ENCODE measurements around the gene HOXA13. TPM values are rescaled to one million over a fixed set of nuclear protein-coding genes. Genes with fewer than 3 reads are reported as not detected.

The HOXA13 gene
- total RNA-seq, 1 experiment from 2014 or later = 12.1 TPM

DNA sequence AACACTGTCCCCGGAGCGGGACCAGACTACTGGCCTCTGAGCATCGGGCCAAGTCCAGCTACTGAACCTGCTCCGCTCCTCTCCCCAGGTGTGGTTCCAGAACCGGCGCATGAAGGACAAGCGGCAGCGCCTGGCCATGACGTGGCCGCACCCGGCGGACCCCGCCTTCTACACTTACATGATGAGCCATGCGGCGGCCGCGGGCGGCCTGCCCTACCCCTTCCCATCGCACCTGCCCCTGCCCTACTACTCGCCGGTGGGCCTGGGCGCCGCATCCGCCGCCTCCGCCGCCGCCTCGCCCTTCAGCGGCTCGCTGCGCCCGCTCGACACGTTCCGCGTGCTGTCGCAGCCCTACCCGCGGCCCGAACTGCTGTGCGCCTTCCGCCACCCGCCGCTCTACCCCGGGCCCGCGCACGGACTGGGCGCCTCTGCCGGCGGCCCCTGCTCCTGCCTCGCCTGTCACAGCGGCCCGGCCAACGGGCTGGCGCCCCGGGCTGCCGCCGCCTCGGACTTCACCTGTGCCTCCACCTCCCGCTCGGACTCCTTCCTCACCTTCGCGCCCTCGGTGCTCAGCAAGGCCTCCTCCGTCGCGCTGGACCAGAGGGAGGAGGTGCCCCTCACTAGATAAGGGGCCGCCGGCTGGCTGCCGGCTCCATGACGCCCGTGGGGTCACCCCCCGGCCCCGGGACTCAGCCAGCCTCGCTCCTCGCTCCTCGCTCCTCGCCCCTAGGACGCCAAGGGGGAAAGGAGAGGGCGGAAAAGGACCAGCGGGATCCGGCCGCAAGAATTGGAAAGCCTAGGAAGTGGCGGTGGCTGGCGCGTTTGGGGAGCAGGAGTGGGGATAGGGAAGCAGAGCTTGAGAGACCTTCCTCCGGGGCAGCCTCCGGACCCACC, 46.2 kb upstream of the HOXA13 start:
- no peaks in the 10 kb centered on the region for H3K9me2 ChIP-seq (replicated peaks; ENCODE audit: low read length)
- H4K20me1 ChIP-seq (ENCODE audit: low read length) = no peaks in the 10 kb centered on the region
- H3K9me3 ChIP-seq (ENCODE audit: low read length) = no peaks in the 10 kb centered on the region
- peaks cover 13% of the 10 kb centered on the region for H3K27me3 ChIP-seq (ENCODE audit: low read length)
- POLR2A ChIA-PET (ENCODE audit: unreplicated experiment) = no interaction called here
- H2AFZ ChIP-seq (ENCODE audit: low read length) = no peak overlapping the region
- no peaks in the 10 kb centered on the region for H3F3A ChIP-seq (ENCODE audit: low read length, unreplicated experiment)
- no peak overlapping the region for H3K4me3 ChIP-seq (ENCODE audit: low read length)
- intact Hi-C loops (cut with micrococcal nuclease) = no loop called here
- CTCF ChIA-PET = no interaction called here
- no peaks in the 10 kb centered on the region for H3K79me2 ChIP-seq (ENCODE audit: low read length)
- no peak for ATAC-seq
- H3K4me1 ChIP-seq (ENCODE audit: insufficient read depth, low read length) = peaks cover 4% of the 10 kb centered on the region; the same call in 1 of the 2 replicates
- no peaks in the 10 kb centered on the region for H3K36me3 ChIP-seq (ENCODE audit: low read depth, low read length)
- H3K9ac ChIP-seq (ENCODE audit: low read length) = no peak overlapping the region
- TF ChIP-seq, protein P1, sequence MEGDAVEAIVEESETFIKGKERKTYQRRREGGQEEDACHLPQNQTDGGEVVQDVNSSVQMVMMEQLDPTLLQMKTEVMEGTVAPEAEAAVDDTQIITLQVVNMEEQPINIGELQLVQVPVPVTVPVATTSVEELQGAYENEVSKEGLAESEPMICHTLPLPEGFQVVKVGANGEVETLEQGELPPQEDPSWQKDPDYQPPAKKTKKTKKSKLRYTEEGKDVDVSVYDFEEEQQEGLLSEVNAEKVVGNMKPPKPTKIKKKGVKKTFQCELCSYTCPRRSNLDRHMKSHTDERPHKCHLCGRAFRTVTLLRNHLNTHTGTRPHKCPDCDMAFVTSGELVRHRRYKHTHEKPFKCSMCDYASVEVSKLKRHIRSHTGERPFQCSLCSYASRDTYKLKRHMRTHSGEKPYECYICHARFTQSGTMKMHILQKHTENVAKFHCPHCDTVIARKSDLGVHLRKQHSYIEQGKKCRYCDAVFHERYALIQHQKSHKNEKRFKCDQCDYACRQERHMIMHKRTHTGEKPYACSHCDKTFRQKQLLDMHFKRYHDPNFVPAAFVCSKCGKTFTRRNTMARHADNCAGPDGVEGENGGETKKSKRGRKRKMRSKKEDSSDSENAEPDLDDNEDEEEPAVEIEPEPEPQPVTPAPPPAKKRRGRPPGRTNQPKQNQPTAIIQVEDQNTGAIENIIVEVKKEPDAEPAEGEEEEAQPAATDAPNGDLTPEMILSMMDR (conservative IDR thresholded peaks at IDR 0.05; ENCODE audit: low read depth, low read length) = no peak
- no peak for TF ChIP-seq EZH2 (IDR thresholded peaks at IDR 0.05; ENCODE audit: low read length, unreplicated experiment)
- TF ChIP-seq EZH2phosphoT487 (IDR thresholded peaks at IDR 0.05; ENCODE audit: borderline replicate concordance, low read length) = no peak
- no peak for DNase-seq
- BruUV-seq (replicated peaks) = no TSS peak
- no peak overlapping the region for H3K4me2 ChIP-seq (ENCODE audit: low read length)
- no peak overlapping the region for H3K27ac ChIP-seq (ENCODE audit: low read length)

DNA sequence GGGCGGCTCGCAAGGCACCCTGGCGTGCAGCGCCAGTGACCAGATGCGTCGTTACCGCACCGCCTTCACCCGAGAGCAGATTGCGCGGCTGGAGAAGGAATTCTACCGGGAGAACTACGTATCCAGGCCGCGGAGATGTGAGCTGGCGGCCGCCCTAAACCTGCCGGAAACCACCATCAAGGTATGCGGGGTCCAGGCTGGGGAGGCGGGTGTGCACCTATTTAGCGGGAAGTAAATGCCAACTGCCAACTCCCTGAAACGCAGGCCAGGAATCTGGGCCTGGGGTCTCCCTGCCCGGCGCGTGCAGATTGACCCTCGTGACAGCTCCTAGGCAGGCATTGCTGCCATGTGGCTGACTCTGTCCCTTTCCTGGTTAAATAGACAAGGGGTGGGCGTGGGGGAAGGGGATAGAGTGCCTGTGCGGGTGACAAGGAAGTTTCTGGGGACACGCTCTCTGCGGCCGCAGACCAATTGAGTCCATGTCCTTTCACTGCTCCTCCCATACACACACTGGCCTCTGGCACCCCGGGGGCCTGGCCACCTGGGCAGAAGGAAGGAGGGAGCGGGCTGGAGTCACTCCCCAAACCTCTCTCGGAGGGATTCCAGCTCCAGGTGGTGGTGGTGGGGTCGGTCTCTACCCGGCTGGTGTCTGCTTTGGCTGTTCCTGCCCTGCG, 45.4 kb upstream of the HOXA13 start:
- no peaks in the 10 kb centered on the region for H4K20me1 ChIP-seq (ENCODE audit: low read length)
- TF ChIP-seq, protein P1 (conservative IDR thresholded peaks at IDR 0.05; ENCODE audit: low read depth, low read length) = no peak
- TF ChIP-seq EZH2 (IDR thresholded peaks at IDR 0.05; ENCODE audit: low read length, unreplicated experiment) (no peak), EZH2phosphoT487 (IDR thresholded peaks at IDR 0.05; ENCODE audit: borderline replicate concordance, low read length) (no peak)
- no peak overlapping the region for H2AFZ ChIP-seq (ENCODE audit: low read length)
- H3K27ac ChIP-seq (ENCODE audit: low read length) = no peak overlapping the region
- H3K4me3 ChIP-seq (ENCODE audit: low read length) = no peak overlapping the region
- H3K9ac ChIP-seq (ENCODE audit: low read length) = no peak overlapping the region
- peaks cover 13% of the 10 kb centered on the region for H3K27me3 ChIP-seq (ENCODE audit: low read length)
- peaks cover 4% of the 10 kb centered on the region; the same call in 1 of the 2 replicates for H3K4me1 ChIP-seq (ENCODE audit: insufficient read depth, low read length)
- ChIA-PET POLR2A (ENCODE audit: unreplicated experiment) (no interaction called here), CTCF (no interaction called here)
- H3F3A ChIP-seq (ENCODE audit: low read length, unreplicated experiment) = no peaks in the 10 kb centered on the region
- no peak overlapping the region for H3K4me2 ChIP-seq (ENCODE audit: low read length)
- H3K79me2 ChIP-seq (ENCODE audit: low read length) = no peaks in the 10 kb centered on the region
- intact Hi-C loops (cut with micrococcal nuclease) = no loop called here
- H3K36me3 ChIP-seq (ENCODE audit: low read depth, low read length) = no peaks in the 10 kb centered on the region
- no peak for DNase-seq
- no TSS peak for BruUV-seq (replicated peaks)
- no peaks in the 10 kb centered on the region for H3K9me2 ChIP-seq (replicated peaks; ENCODE audit: low read length)
- ATAC-seq = no peak
- H3K9me3 ChIP-seq (ENCODE audit: low read length) = no peaks in the 10 kb centered on the region

All from PC-3 (cell line).